ENCODE results near the gene MAD1L1.

Gene MAD1L1

DNA sequence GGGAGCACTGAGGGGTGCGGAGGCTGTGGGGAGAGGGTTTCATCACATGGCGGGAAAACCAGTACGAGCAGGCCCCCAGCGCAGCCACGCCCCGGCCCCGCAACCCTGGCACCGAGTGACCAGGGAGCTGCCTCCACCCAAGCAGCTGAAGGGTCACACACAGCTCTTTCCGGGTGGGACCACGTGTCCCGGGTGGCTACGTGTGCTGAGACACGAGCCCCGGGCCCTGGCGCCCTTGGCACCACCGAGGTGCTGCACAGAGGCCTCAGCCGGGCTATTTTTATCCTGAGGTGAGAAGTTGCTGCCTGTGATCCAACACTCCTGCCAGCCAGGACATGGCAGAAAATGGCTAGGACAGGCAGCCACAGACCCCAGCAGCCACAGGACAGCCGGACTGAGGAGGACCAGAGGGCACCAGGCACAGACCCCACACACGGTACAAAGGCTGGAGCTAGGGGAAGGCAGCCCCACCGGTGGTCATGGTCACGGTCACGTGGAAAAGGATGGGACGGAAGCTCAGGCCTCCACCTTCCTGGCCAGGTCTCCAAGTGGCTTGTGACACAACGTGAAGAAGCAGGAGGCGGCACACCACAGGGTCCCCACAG is 223.7 kb downstream of the MAD1L1 start:
- CTCF ChIA-PET = no interaction called here
- POLR2A ChIA-PET (ENCODE audit: low non-redundant PET) = no interaction called here
- TF ChIP-seq, protein P1, sequence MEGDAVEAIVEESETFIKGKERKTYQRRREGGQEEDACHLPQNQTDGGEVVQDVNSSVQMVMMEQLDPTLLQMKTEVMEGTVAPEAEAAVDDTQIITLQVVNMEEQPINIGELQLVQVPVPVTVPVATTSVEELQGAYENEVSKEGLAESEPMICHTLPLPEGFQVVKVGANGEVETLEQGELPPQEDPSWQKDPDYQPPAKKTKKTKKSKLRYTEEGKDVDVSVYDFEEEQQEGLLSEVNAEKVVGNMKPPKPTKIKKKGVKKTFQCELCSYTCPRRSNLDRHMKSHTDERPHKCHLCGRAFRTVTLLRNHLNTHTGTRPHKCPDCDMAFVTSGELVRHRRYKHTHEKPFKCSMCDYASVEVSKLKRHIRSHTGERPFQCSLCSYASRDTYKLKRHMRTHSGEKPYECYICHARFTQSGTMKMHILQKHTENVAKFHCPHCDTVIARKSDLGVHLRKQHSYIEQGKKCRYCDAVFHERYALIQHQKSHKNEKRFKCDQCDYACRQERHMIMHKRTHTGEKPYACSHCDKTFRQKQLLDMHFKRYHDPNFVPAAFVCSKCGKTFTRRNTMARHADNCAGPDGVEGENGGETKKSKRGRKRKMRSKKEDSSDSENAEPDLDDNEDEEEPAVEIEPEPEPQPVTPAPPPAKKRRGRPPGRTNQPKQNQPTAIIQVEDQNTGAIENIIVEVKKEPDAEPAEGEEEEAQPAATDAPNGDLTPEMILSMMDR (conservative IDR thresholded peaks at IDR 0.05; ENCODE audit: low read depth) = no peak

DNA sequence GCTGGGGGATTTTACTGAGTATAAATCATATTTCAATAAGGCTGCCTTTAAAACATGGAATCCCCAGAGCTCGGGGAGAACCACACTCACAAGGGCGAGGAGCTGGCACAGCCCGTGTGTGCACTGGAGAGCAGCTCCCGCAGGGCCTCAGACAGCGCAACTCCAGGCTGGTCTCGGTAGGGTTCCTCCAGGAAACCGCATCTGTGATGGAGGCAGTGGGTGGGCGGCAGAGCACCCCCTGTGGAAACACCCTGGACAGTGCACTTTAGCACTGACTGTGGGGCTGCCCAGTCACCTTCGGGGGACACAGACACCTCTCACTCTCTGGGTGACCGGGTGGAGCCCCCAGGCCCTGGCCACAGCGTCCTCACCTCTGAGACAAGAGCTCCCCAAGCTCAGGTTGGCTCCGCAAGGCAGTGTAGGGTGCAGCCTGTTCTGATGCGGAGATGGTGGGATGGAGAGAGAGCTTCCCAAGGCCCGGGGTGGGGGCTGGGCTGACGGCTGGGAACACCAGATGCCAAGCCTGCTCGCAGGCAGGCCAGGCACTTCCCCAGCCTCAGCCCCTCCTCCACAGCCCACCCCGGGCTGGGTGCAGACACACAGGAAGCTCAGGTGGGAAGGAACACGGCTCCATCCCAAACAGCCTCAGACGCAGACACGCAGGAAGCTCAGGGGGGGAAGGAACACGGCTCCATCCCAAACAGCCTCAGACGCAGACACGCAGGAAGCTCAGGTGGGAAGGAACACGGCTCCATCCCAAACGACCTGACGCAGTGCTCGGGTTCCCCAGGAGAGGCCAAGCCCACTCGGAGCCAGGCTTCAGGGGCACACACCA is 224.4 kb downstream of the MAD1L1 start:
- ChIA-PET CTCF (no interaction called here), POLR2A (ENCODE audit: low non-redundant PET) (no interaction called here)
- H3K27ac ChIP-seq = no peak overlapping the region
- TF ChIP-seq, protein P1 (conservative IDR thresholded peaks at IDR 0.05; ENCODE audit: low read depth) = no peak
- DNase-seq (ENCODE audit: low spot score) = no peak

More for the DNA sequence above, 223.7 kb downstream of the MAD1L1 start:
- DNase-seq (ENCODE audit: low spot score) = no peak
- no peak overlapping the region for H3K27ac ChIP-seq

DNA sequence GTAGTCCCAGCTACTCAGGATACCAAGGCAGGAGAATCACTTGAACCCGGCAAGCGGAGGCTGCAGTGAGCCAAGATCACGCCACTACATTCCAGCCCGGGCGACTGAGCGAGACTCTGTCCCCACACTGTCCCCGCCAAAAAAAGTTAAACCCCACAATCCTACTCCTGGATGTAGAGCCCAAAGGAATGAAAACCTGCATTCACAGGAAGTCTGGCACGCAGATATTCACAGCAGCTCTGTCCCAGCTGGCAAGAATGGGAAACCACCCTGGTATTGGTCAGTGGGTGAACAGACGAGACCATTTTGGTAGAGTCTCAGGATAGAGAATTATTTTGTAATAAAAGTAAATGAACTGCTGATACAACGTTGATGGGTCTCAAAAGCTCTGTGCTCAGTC is 225.2 kb downstream of the MAD1L1 start:
- DNase-seq (ENCODE audit: low spot score) = no peak
- TF ChIP-seq, protein P1 (conservative IDR thresholded peaks at IDR 0.05; ENCODE audit: low read depth) = no peak
- H3K27ac ChIP-seq = no peak overlapping the region
- POLR2A ChIA-PET (ENCODE audit: low non-redundant PET) = no interaction called here
- CTCF ChIA-PET = no interaction called here

DNA sequence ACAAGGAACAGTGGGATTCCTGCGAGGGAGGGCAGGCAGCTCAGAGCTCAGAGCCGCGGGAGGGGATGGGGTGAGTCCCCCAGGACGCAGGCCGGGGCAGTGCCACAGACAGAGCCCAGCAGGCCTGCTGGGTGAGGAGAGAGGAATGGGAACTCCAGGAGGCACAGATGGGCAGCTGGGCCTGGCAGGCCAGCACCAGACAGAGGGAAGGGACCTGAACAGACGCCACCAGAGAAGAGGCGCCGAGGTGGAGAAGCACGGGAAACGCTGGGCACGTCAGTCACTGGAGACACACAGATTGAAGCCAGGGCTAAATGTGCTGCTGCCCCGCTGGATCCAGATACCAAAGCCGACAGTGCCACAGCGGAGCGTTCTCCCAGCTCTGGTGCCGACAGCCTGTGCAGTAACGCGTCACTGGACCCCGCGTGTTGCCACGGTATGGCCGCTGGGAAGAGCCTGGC is 225.8 kb downstream of the MAD1L1 start:
- CTCF ChIA-PET = no interaction called here
- TF ChIP-seq, protein P1 (conservative IDR thresholded peaks at IDR 0.05; ENCODE audit: low read depth) = no peak
- POLR2A ChIA-PET (ENCODE audit: low non-redundant PET) = no interaction called here
- no peak overlapping the region for H3K27ac ChIP-seq
- DNase-seq (ENCODE audit: low spot score) = no peak

DNA sequence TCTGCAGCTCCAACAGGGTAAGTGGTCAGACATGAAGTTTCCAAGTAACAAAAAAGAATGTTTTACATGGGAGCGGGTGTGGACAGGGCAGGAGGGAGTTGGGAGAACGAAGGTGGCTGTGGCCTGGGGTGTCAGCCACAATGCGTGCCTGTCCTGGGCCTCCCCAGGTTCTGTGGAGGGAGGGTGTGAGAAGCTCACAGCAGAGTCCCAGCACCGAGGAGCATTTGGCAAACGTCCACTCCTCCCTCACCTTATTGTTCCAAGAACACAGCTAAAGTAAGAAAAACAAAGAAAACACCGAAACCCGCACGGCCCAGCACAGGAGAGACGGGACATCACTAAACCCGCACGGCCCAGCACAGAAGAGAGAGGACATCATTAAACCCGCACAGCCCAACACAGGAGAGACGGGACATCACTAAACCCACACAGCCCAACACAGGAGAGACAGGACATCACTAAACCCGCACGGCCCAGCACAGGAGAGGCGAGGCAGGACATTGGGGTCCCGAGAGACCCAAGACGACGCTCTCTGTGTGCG is 226.4 kb downstream of the MAD1L1 start:
- H3K27ac ChIP-seq = no peak overlapping the region
- TF ChIP-seq, protein P1 (conservative IDR thresholded peaks at IDR 0.05; ENCODE audit: low read depth) = no peak
- ChIA-PET POLR2A (ENCODE audit: low non-redundant PET) (no interaction called here), CTCF (no interaction called here)
- DNase-seq (ENCODE audit: low spot score) = no peak

DNA sequence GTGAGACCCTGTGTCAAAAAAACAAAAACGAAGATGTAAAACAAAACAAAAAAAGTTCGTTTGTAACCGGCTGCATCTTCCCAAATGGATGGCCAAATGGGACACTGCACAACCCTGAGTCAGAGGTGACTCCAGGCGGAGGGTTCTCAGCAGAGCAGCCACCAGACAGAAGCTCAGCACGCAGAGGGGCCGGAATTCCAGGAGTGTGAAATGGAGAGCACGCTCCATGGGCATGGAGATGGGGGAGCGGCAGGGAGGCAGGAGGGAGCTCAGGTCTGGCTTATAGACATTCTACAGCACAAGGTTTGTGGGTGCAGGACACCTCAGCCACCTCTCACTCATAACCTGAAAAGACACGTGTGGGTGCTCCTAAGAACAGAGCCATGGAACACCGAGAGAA is 227.0 kb downstream of the MAD1L1 start:
- DNase-seq (ENCODE audit: low spot score) = no peak
- ChIA-PET CTCF (no interaction called here), POLR2A (ENCODE audit: low non-redundant PET) (no interaction called here)
- TF ChIP-seq, protein P1 (conservative IDR thresholded peaks at IDR 0.05; ENCODE audit: low read depth) = no peak
- H3K27ac ChIP-seq = no peak overlapping the region

Measured in RWPE1 (cell line).